Fibroblast of the conjunctiva (primary cell): ENCODE results near the gene SNX18.
A peak's percentile ranks its signal among the peaks of the same experiment; 100 is the strongest.

ENCODE experiments used
- DNase-seq: peaks from one replicate; pipeline ENCODE4 v3.0.0-alpha.2; 2010; ENCODE audit warnings: low read depth

Gene SNX18

DNA sequence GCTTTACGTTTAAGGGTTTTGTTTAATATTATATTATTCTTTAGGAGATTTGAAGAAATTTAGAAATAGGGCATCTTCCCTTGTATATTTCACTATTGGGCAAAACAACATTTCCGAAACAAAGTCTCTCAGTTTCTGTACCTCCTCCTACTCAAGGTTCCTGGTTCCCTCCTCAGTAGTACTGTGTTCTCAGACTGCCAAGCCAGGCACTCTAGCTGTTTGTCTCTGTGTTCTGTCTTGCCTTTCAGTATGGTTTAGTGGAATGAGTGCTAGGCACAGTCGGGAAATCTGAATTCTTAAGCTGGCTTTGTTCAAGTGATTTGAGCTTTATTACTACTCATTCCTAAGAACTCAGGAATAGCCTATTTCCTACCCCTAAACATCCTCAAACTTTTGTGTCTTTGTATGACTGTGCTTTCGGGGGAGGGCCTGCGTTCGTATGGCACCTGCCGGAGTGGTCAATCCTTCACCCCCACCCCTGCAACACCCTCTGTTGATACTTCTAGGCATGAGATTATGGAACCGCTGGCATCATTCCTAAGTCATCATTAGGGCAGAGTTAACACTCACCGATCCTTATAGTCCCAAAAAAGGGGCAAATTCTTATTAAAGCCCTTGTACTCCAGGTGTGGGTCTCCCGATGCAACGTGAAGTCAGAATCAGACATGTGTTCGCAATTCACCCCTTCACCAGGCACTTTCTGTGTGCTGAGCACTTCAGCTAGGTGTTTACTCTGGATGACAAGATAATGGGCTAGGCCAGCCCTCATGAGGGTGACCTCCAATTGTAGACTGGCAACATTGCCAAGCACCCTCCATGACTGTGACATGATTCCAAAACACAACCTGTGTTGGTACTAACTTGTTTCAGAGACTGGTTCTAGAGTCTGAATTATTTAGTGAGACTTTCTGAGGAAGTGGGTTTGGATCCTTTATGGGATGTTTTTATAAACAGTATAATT is 24.5 kb downstream of the SNX18 start:
- no peak for DNase-seq

DNA sequence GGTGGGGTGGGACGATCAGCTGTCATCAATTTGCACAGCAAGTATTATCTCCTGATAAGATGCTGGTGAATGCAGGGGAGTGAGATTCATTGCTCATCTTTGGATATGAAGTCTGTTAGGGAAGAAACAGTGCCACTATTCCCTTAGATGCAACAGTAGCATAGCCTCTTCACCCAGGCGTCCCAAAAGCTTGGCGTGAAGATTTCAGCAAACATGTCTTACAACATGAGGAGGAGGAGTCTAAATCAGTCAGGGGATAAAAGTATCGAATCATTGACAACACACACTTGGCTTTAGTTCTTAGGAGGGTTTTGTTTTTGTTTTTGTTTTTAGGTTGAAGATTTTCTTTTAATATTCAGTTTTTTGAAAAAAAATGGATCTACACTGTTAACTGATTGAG is 26.5 kb downstream of the SNX18 start:
- DNase-seq = no peak

DNA sequence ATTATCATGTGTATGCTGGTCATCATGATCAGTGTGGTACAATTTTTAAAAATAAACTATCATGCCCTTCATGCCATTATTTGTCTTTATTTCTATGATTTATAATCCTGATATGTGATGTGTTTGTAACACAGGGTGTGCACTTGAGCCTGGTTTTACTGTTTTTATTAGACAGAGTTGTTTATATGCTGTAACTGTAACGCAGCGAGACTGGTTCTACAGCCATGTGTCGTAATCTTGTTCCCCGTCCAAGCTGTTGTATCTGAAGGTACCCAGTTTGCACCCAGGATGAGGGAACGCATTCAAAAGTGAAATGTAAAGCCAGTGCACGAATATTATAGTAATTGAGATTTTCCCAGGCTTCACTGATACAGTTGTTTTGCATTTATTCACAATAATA is 28.2 kb downstream of the SNX18 start:
- no peak for DNase-seq

DNA sequence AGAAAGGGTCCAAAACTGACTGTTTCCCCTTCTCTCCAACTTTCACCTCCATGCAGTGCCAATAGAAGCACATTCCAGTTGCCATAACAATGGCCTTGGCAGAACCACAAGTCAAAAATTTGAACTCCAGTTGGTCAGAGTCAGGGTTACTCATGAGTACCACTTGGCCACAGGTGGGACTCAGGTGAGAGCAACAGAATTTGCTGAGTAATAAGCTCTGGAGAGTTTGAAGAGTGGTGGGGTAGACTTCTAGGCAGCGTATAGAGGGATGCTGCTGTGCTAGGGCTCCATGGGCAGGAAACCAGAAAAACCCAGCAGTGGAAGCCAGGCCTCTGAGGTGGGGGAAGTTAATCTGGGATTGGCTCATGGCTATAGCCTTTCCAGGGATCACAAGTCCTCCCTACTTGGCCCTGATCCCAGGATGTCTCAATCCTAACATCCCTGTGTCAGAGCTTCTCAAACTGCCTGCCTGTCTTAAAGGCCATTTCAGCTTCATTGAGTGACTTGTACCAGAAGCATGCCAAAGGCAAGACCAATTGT is 30.2 kb downstream of the SNX18 start:
- peak; percentile 74 for DNase-seq

DNA sequence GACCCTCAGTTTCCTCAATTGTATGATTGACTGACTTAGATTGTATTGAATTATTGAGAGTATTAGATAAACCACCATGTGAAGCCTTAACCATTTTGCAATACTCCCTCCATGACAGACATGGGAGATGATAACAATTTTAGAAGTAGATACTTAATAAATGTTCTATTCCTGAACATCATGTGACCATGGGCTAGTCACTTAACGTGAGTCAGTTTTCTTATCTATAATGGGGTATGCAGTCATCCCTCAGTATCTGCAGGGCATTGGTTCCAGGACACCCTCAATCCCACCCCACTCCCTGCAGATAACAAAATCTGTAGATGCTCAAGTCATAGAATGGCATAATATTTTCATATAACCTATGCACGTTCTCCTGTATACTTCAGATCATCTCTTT is 31.0 kb downstream of the SNX18 start:
- no peak for DNase-seq

DNA sequence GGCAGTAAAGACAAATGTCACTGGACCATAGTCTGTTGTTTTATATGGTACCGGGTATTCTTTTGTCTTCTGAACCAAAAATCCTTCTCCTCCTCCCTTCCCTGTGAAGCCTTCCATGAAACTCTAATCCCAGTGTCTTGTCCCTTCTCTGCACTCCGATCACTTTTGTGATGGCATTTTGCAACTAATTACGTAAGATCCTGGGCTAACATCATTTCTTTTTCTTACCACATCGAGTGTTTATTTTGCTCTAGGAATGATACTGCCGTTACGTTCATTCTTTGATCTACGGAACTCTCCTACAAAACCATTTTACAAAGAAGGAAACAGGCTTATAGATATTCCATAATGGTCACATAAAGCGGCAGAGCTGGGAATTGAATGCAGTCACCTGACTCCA is 33.7 kb downstream of the SNX18 start:
- DNase-seq = no peak

DNA sequence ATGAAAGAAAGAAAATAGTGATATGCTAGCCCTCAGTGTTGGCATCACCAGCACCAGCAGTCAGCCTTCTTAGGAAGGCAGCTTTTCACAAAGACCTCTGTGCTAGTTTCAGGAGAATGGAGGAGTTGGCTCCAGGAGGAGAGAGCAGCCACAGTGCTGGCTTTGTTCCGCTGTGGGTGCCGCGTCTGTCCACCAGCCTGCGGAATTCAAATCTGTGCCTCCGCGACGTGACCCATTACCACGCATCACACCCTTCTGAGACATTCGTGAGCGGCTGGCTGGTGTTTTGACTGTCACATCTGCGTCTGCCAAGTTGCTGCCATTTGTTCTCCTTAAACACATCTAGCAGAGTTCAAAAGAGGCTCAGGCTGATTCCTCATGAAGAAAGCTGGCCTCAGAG is 34.4 kb downstream of the SNX18 start:
- no peak for DNase-seq

DNA sequence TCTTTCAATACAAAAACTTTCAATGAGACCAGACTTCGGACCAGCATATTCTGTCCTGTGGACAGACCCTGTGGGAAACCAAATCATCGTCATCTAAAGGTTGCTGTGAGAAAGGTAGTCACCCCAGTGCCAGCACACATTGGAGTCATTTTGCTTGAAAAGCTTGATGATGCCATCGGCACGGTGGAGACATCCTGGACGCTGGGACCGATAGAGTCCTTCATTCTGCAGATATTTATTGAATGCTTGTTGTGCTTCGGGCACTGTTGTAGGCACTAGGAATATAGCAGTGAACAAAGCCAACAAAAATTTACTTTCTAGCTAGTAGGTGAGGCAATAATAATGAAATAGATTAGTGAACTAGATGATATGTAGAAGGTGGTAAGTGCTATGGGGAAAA is 34.9 kb downstream of the SNX18 start:
- no peak for DNase-seq

DNA sequence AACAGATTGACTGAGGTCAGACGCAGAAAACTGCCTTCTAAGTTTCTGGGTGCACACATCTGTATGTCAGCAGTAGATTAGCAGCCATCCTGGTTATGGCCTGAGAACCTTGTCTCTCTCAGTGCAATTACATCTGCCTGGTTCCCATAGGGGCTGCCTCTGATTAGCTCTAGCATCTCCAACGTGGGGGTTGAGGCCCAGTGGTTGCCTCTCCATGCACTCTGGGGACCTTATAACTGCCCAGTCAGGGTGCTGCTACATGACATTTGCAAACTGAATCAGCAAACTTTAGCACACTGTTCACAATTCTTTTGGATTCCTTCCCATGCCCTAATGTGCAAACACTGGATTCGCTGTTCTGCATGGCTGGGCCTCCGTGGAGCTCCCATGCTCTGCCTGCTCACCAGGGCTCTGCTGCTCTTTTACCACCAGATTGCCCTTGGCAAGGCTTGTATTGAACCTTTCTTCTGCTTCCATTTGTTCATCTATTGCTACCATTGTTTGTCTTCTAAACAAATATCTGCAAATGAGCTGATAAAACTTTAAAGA is 36.2 kb downstream of the SNX18 start:
- no peak for DNase-seq

DNA sequence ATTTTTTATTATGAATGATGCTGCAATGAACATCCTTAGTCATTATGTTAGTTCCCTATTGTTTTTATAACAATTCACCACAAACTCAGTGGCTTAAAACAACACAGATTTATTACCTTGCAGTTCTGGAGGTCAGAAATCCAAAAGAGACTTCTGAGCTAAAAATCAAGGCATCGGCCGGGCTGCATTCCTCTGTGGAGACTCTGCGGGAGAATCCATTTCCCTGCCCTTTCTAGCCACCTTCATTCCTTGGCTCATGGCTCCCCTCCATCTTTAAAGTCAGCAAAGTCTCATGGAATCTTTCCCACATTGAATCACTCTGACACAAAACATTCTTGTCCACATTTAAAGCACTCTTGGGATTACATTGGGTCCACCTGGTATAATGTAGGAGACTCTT is 38.6 kb downstream of the SNX18 start:
- no peak for DNase-seq

DNA sequence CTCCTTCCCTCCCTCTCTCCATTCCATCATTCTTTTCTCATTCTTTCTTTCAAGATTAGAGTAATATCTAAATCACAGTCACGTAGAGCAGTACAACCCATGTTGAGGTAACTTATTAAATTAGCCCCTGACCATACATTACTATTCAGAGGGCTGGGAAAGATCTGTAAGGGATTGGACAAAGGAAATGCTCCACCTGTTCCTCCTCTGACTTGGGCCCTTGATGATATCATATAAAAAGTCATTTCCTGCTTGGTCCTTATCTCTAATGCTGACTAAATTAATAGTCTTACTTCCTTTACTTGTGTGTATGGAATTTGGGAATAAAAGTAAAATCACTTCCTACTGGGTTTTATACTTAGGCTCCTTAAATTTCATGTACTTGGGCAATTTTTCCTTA is 40.8 kb downstream of the SNX18 start:
- no peak for DNase-seq

DNA sequence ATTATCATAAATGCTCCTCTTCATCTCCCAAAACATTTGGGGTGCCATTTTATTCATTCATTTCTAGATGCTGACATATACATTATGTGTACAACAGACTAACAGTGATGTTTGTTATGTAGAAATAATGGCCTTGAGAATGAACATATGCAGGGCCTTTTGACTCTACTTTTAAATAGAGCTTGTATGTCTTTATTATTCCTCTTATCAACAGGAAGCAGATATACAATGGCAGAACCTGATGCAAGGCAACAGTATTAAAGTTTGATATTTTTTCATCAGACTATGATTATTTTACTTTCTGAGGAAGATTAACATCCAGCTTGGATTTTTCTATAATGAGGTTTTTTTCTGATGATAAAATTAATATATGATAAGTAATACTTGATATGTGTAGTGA is 44.1 kb downstream of the SNX18 start:
- DNase-seq = no peak

DNA sequence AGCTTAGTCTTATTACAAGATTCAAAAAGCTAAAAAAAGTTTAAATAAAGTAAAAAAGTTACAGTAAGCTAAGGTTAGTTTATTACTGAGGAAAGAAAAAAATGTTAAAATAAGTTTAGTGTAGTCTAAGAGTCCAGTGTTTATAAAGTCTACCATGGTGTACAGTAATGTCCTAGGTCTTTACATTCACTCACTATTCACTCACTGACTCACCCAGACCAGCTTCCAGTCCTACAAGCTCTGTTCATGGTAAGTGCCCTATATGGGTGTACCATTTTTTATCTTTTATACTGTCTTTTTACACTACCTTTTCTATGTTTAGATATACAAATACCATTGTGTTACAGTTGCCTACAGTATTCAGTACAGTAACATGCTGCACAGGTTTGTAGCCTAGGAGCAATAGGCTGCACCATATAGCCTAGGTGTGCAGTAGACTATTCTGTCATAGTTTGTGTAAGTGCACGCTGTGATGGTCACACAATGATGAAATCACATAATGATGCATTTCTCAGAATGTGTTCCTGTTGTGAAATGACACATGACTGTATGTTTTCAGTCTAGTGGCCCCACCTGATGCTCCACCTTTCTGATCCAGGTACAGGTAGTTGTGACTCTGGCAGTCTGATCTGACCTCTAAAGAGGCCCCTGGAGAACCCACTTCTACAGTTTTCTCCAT is 45.7 kb downstream of the SNX18 start:
- no peak for DNase-seq

DNA sequence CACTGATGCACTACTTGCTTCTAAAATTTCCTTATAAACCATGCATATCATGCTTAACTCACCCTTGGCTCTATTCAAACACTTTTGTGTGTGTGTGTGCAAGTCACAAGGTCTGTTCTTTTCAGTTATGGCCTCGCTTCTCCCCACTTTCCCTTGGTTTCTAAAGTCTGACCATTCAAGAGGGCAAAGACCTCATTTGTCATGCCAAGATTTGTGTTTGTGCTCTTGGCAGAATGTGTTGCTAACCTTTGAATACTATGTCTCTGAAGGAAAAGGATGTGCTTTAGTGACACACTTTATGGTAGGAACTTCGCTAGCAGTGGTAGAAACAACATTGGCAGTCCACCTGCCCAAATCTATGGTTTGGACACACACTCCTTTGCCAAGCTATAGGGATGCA is 50.4 kb downstream of the SNX18 start:
- DNase-seq = no peak

DNA sequence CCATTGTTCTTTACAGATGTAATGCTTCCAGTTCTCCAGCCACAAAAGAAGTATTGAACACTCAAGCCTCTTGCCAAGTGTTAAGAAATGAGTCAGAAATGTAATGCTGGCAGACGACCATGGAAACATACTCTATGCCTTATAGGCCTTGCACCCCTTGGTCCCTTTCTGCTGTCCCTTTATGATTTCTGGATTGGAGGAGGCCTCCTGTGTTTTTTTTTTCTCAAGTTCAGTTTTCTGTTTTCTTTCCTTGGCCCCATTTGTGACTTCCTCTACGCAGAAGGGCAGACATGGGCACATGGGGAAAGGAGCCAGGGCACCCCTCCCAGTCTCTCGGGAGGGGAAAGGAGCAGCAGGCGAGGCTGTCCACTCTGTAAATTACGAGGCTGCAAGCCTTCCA is 53.4 kb downstream of the SNX18 start:
- peak; percentile 63 for DNase-seq

DNA sequence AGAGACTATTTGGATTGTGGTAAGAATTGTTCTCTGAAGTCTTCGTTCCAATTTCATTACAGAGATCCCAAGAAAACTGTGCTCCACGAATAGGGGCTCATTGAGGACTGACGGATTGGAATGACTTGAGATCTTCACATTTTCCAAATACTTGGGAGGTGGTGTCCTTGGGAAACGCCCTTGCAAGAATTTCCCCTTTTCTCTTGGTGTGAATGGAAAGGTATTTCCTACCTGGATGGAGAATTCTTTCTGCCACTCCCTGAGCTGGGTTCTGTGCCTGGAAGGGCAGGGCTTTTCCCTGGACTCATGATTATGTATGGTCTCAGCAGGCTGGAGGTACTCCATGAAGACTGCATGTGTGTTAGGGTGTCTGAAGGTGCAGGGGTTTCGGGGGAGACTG is 53.9 kb downstream of the SNX18 start:
- DNase-seq = no peak

DNA sequence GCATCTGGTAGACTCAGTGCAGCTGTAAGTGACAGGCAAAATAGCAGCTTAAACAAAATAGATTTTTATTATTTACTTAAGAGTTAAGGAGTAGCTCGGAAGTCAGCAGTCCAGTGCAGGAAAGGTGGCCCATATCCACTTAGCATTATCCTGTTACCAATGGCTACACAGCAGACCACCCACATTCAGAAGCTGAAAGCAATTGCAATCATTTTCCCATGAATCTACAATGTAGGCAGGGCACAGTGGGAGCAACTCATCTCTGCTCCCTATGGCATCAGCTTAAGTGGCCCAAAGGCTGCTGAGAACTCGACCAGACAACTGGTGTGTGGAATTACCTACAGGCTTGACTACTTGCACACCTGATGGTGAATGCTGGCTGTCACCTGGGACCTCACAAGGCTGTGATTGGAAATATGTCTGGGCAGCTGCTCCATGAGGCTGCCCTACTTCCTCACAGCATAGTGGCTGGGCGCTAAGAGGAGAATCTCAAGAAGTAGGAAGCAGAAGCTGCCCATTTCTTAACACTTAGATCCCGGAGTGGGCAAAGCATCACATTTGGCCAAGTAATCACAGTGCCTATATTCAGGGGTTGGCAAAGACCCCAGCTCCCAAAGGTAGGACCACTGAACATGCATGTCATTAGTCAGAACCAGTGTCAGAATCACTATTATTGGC is 56.4 kb downstream of the SNX18 start:
- DNase-seq = no peak

DNA sequence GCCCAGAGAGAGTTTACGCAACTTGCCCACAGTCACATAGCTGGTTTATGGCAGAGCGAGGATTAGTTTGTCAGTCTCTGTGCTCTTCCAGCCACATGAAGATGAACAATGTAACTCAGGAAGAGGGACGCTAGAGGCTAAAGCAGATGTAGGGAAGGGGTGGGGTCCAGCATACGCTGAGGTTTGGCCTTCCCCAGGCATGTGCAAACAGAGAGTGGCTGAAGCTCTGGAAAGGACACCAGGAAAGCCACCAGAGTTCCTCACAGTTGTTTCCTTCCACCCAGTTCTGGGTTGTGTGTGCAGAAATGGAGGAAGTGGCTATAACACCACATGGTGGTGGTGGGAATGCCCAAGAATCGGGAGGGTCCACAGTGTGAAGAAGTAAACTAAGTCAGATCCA is 60.0 kb downstream of the SNX18 start:
- no peak for DNase-seq

DNA sequence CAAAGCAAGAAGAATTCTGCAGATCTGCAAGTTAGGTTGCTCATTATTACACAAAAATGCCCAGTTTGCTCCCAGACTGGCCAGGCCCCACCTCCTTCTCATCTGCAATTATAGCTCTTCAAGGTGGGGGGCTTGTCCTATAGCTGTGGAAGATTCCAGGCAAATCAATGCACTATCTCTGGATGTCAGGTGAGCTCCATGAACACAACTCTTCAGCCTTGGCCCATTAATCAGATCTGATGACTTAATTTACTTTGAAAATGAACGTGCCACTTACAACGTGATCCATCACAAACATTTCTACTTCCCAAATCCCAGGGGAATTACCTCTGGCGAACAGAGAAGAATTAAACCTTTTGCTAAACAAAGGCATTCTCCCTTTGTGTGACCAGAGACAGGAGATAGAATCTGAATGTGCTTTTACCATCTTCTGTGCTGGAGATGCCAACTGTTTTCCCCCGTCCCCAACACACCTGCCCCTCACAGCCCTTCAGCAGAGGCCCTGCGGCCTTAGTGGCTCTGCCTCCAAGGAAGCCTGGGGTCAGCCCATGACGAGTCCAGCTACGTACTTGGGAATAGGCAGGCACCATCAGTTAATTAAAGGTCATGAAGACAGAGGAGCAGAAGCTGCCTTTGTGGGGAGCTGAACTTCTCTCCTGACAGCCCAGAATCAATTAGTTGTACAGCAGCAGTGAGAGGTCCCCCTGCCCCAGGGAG is 60.5 kb downstream of the SNX18 start:
- no peak for DNase-seq

DNA sequence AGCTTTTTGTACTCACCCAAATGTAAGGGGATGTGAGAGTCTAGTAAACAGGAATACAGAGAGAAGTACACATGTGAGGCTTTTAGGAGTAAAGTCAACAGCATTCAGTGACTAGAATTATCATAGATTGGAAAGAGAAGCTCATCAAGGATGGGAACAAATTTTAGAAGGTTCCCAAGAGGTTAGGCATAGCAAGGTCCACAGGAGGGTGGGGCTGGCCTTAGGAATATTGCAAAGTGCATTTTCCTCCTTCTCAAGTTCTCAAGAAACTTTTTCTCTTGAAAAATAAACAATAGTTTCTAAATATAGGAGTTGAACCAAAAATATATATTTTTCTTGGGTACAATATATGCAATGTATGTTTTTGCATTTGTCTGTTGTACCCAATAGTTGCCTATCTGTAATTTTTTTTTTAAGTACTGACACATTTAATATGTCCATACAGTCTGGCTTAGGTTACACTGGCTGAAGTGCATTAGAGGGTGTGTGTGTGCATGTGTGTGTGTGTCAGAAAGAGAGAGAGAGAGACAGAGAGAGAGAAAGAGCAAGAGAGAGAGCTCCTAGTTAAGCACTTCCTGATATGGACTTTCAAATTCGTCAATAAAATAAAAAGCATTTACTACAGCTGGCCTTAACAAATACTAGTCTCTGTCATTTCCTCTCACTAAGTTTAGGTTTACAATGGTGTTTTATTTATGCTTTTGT is 62.2 kb downstream of the SNX18 start:
- no peak for DNase-seq
